Measurements from ENCODE around the gene TRAPPC14.

DNA sequence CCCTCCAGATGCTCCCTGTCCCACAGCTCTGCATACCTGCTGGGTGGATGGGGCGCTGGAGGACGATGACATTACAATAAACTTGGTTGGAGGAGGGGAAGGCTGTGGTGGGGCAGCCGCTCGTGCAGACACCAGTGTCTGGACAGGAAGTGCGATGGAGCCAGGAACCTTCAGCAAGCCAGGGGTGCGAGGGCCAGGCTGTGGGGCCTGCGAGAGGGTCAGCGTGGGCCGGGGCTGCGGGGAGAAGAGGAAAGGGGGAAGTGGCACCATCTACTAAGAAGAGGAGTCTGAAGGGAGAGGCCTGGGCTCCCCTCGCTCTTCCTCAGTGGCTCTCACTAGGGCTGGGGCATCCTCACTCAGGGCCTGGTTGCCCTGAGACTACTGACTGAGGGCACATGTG is 50.6 kb downstream of the TRAPPC14 start:
- TF ChIP-seq EP300 (IDR thresholded peaks at IDR 0.05) (no peak), POLR2A (IDR thresholded peaks at IDR 0.05) (no peak)
- TF ChIP-seq, protein P1, sequence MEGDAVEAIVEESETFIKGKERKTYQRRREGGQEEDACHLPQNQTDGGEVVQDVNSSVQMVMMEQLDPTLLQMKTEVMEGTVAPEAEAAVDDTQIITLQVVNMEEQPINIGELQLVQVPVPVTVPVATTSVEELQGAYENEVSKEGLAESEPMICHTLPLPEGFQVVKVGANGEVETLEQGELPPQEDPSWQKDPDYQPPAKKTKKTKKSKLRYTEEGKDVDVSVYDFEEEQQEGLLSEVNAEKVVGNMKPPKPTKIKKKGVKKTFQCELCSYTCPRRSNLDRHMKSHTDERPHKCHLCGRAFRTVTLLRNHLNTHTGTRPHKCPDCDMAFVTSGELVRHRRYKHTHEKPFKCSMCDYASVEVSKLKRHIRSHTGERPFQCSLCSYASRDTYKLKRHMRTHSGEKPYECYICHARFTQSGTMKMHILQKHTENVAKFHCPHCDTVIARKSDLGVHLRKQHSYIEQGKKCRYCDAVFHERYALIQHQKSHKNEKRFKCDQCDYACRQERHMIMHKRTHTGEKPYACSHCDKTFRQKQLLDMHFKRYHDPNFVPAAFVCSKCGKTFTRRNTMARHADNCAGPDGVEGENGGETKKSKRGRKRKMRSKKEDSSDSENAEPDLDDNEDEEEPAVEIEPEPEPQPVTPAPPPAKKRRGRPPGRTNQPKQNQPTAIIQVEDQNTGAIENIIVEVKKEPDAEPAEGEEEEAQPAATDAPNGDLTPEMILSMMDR (IDR thresholded peaks at IDR 0.05) = no peak

Measured in sigmoid colon (tissue), 4 donors.